Spleen (tissue), 7 donors: ENCODE data around the gene NHERF2.

Source experiments
- POLR2AphosphoS5 ChIP-seq, 3 donors: sonication (generic); formaldehyde crosslinking; IDR thresholded peaks; one replicate each; pipeline ENCODE4 v1.5.1; 2017; ENCODE audit warnings: antibody characterized with exemption in 3 of 3
- TF ChIP-seq, protein P1 (sequence below), 11 experiments: fragments of 200-600 bp in 7 of 11; fragments of 450-650 bp in 4 of 11; sonication (generic) in 4 of 11; IDR thresholded peaks in 8 of 11; conservative IDR thresholded peaks in 3 of 11; 1 replicate in 7 of 11; 2 replicates in 4 of 11; pipeline versions ENCODE4 v1.4.0 to v1.8.0; 2016 to 2021; ENCODE audit warnings: antibody characterized with exemption in 11 of 11, inconsistent platforms in 4 of 11, mild to moderate bottlenecking in 1 of 11
- donor health status: DM: no; HTN: no; CAD: no; lungs with moderate emphysema.
- donor health status: DM: no; HTN: no; CAD: no.
- donor health status: DM: no; HTN: no; CAD: no.

DNA sequence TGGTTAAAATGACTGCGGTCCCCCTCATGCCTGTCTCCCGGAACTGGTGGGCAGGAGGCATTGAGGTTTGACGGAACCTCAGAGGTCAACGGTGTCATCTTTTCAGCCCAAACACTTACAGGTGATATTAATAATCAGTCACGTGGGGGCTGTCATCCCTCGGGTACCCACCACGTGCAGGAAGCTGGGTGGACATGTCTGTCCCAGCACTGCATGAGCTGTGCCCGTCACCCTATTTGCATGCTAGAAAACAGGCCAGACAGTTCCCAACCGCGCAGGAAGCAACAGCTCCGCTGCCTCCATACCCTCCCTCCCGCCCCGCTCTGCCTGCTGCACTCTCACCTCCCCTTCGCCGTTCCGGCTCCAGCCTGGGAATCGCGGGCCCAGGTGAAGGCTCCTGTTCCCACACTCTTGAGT lies 35.6 kb upstream of the NHERF2 start:
- TF ChIP-seq, protein P1, sequence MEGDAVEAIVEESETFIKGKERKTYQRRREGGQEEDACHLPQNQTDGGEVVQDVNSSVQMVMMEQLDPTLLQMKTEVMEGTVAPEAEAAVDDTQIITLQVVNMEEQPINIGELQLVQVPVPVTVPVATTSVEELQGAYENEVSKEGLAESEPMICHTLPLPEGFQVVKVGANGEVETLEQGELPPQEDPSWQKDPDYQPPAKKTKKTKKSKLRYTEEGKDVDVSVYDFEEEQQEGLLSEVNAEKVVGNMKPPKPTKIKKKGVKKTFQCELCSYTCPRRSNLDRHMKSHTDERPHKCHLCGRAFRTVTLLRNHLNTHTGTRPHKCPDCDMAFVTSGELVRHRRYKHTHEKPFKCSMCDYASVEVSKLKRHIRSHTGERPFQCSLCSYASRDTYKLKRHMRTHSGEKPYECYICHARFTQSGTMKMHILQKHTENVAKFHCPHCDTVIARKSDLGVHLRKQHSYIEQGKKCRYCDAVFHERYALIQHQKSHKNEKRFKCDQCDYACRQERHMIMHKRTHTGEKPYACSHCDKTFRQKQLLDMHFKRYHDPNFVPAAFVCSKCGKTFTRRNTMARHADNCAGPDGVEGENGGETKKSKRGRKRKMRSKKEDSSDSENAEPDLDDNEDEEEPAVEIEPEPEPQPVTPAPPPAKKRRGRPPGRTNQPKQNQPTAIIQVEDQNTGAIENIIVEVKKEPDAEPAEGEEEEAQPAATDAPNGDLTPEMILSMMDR (IDR thresholded peaks at IDR 0.05 in 8 of 11, conservative IDR thresholded peaks at IDR 0.05 in 3 of 11), result no peak
- TF ChIP-seq POLR2AphosphoS5 (IDR thresholded peaks at IDR 0.05), result peak; percentile 33 to 83 (median 81)
